SU-DHL-6 (cell line): ENCODE results near the gene WFIKKN1.

Experiments used
- H2AFZ ChIP-seq: fragments of 200-600 bp; sonication (generic); 2 replicates; pipeline ENCODE4 v1.6.1; 2014; ENCODE audit warnings: low read depth, mild to moderate bottlenecking, moderate library complexity, mixed read lengths, antibody characterized with exemption, low read length; ENCODE audit not compliant: severe bottlenecking
- H3F3A ChIP-seq: fragments of 200-600 bp; shearing (Covaris generic); 2 replicates; pipeline ENCODE4 v1.6.0; 2016; ENCODE audit warnings: antibody characterized with exemption, mild to moderate bottlenecking; ENCODE audit not compliant: insufficient read depth
- H3K27ac ChIP-seq: fragments of 200-600 bp; sonication (generic); 2 replicates; pipeline ENCODE4 v1.5.1; 2016; ENCODE audit warnings: low read depth, mild to moderate bottlenecking, low read length, moderate library complexity, mixed read lengths
- H3K27me3 ChIP-seq: fragments of 200-600 bp; sonication (generic), shearing (Covaris generic); 2 replicates; pipeline ENCODE4 v1.6.0; 2014; ENCODE audit warnings: mild to moderate bottlenecking, low read length
- H3K36me3 ChIP-seq: fragments of 200-600 bp; sonication (generic); 2 replicates; pipeline ENCODE4 v1.6.1; 2014; ENCODE audit warnings: mild to moderate bottlenecking, low read length, mixed read lengths
- H3K4me2 ChIP-seq: fragments of 300-600, 200-600 bp; shearing (Covaris generic), sonication (generic); 2 replicates; pipeline ENCODE4 v1.6.0; 2014; ENCODE audit warnings: low read length, low read depth, mild to moderate bottlenecking; ENCODE audit not compliant: poor library complexity, severe bottlenecking
- H3K4me3 ChIP-seq: fragments of 200-600 bp; sonication (generic); 2 replicates; pipeline ENCODE4 v1.5.1; 2014; ENCODE audit warnings: antibody characterized with exemption, low read length, mild to moderate bottlenecking, mixed read lengths; ENCODE audit not compliant: insufficient read depth, poor library complexity, severe bottlenecking
- H3K79me2 ChIP-seq: fragments of 200-600 bp; sonication (generic); 2 replicates; pipeline ENCODE4 v1.6.1; 2014; ENCODE audit warnings: mild to moderate bottlenecking, low read length, moderate library complexity; ENCODE audit not compliant: insufficient read depth
- H3K9ac ChIP-seq: fragments of 200-600 bp; sonication (generic); 2 replicates; pipeline ENCODE4 v1.7.0; 2014; ENCODE audit warnings: mild to moderate bottlenecking, low read length
- H3K9me2 ChIP-seq: fragments of 200-600 bp; sonication (generic); replicated peaks from 2 replicates; pipeline ENCODE4 v1.6.1; 2014; ENCODE audit warnings: low read length; ENCODE audit not compliant: insufficient read depth
- H3K9me3 ChIP-seq: fragments of 200-600 bp; sonication (generic); 2 replicates; pipeline ENCODE4 v1.6.1; 2014; ENCODE audit warnings: low read length, mixed read lengths; ENCODE audit not compliant: insufficient read depth
- H4K20me1 ChIP-seq: fragments of 200-600 bp; sonication (generic); 2 replicates; pipeline ENCODE4 v1.6.1; 2014; ENCODE audit warnings: low read depth, mild to moderate bottlenecking, antibody characterized with exemption, low read length, moderate library complexity, mixed read lengths
- EZH2phosphoT487 ChIP-seq: fragments of 200-600 bp; sonication (generic), shearing (Covaris generic); conservative IDR thresholded peaks from 2 replicates; pipeline ENCODE4 v1.6.1; 2018; ENCODE audit warnings: mild to moderate bottlenecking, antibody characterized with exemption, low read length, moderate library complexity, mixed read lengths
- TF ChIP-seq, protein P1 (sequence below): fragments of 200-600 bp; sonication (generic); IDR thresholded peaks from one replicate; pipeline ENCODE4 v1.5.1; 2017; ENCODE audit warnings: antibody characterized with exemption, mild to moderate bottlenecking, low read length, moderate library complexity; ENCODE audit not compliant: insufficient read depth, poor library complexity, severe bottlenecking

Gene WFIKKN1

DNA sequence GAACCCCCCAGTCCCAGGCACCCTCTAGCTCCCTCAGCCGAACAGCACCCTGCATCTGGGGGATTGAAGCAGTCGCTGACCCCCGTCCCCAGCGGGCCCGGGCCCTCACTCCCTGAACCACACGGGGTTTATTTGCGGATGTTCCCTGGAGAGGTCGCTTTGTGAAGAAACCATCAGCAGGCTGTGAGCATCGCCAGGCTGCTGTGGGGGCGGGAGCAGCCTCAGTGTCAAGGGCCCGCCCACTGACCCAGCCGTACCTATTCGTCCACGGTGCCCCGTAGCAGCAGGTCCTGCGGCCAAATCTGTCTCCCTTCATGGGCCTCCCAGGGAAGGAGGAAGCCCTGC is 47.3 kb upstream of the WFIKKN1 start:
- Histone ChIP-seq H2AFZ (no peak overlapping the region), H3K4me3 (no peak overlapping the region), H3K27ac (no peak overlapping the region), H3K27me3 (no peaks in the 10 kb centered on the region), H3K4me2 (no peak overlapping the region), H3K9me3 (no peaks in the 10 kb centered on the region), H3K9me2 (no peaks in the 10 kb centered on the region), H3K9ac (no peak overlapping the region), H4K20me1 (no peaks in the 10 kb centered on the region), H3K79me2 (no peaks in the 10 kb centered on the region), H3K36me3 (no peaks in the 10 kb centered on the region), H3F3A (no peaks in the 10 kb centered on the region; the same call in 1 of the 2 replicates)
- TF ChIP-seq, protein P1, sequence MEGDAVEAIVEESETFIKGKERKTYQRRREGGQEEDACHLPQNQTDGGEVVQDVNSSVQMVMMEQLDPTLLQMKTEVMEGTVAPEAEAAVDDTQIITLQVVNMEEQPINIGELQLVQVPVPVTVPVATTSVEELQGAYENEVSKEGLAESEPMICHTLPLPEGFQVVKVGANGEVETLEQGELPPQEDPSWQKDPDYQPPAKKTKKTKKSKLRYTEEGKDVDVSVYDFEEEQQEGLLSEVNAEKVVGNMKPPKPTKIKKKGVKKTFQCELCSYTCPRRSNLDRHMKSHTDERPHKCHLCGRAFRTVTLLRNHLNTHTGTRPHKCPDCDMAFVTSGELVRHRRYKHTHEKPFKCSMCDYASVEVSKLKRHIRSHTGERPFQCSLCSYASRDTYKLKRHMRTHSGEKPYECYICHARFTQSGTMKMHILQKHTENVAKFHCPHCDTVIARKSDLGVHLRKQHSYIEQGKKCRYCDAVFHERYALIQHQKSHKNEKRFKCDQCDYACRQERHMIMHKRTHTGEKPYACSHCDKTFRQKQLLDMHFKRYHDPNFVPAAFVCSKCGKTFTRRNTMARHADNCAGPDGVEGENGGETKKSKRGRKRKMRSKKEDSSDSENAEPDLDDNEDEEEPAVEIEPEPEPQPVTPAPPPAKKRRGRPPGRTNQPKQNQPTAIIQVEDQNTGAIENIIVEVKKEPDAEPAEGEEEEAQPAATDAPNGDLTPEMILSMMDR = no peak
- no peak for TF ChIP-seq EZH2phosphoT487

DNA sequence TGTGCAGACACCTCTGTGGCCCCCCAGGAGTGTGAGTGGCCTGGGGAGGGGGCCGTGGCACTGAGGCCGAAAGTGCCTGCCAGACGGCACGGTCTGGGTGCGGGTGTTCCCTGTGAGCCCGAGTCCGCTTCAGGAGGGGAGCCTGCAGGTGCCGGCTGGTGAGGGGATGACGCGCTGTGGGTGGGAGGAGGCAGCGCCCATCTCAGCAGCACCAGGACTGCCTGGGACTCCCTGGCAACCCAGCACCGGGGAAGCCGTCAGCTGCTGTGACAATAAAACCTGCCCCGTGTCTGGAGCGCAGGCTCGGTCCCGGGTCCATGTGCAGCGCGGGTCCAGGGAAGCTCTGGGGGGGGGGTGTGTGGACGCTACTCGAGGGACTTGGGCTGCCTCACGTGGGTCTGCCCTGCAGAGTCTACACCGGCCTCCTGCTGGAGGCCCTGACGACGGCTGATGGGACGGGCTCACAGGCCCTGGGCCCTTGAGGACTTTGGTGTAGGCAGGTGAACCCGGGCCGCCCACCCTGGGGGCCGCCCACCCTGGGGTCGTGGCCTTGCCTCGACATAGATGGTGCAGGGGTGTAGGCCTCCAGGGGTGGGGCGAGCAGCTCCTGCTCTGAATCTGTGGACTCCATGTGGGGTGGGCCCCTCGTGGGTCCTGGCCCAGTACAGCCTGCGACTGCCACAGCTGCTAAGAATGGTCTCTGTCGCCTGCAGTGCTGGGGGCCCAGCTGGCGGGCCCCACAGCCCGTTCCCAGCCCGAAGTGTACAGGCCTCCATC is 46.8 kb upstream of the WFIKKN1 start:
- H3K9ac ChIP-seq = no peak overlapping the region

DNA sequence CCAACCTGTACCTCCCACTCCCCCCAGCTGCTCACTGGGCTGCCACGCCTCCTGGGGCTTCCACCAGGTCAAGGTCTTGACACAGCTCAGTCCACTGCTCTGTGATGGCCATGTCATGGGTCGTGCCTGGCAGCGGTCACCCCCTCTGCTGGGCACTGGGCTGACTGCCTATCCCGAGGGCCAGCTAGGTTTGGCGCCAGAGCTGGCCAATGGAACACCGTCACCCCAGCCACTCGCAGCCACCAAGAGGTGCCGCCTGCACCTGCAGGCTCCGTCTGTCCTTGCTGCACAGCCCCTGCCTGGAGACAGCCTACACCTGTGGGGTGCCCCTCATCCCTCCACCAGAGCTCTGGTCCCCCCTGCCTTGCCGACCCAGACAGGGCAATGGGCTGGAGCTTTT is 45.4 kb upstream of the WFIKKN1 start:
- no peaks in the 10 kb centered on the region for H3K36me3 ChIP-seq
- H3K79me2 ChIP-seq = no peaks in the 10 kb centered on the region
- TF ChIP-seq EZH2phosphoT487 = no peak
- TF ChIP-seq, protein P1 = no peak
- H3K4me3 ChIP-seq = no peak overlapping the region
- no peak overlapping the region for H2AFZ ChIP-seq
- no peaks in the 10 kb centered on the region for H3K9me3 ChIP-seq
- H3K27ac ChIP-seq = no peak overlapping the region
- no peak overlapping the region for H3K9ac ChIP-seq
- no peaks in the 10 kb centered on the region for H4K20me1 ChIP-seq
- no peaks in the 10 kb centered on the region; the same call in 1 of the 2 replicates for H3F3A ChIP-seq
- no peaks in the 10 kb centered on the region for H3K9me2 ChIP-seq
- H3K4me2 ChIP-seq = no peak overlapping the region
- H3K27me3 ChIP-seq = no peaks in the 10 kb centered on the region

More for the DNA sequence above, 46.8 kb upstream of the WFIKKN1 start:
- no peaks in the 10 kb centered on the region for H3K9me2 ChIP-seq
- no peak overlapping the region for H3K4me2 ChIP-seq
- H3F3A ChIP-seq = no peaks in the 10 kb centered on the region; the same call in 1 of the 2 replicates
- H3K4me3 ChIP-seq = no peak overlapping the region
- H3K9me3 ChIP-seq = no peaks in the 10 kb centered on the region
- TF ChIP-seq, protein P1 = no peak
- no peak for TF ChIP-seq EZH2phosphoT487
- H3K79me2 ChIP-seq = no peaks in the 10 kb centered on the region
- H3K36me3 ChIP-seq = no peaks in the 10 kb centered on the region
- H3K27me3 ChIP-seq = no peaks in the 10 kb centered on the region
- H4K20me1 ChIP-seq = no peaks in the 10 kb centered on the region
- H2AFZ ChIP-seq = no peak overlapping the region
- no peak overlapping the region for H3K27ac ChIP-seq
